HCT116 (cell line): ENCODE measurements around the gene DUSP16. TPM values are rescaled to one million over a fixed set of nuclear protein-coding genes. Genes with fewer than 3 reads are reported as not detected.
"Not testable (repeated sequence)": the region's sequence is repeated elsewhere in the genome, so short reads cannot be mapped to it uniquely, and the experiment has no call there.

Experiments
- ATAC-seq: fragments of 200-7000 bp; cut with Tn5 transposase; 2 replicates; pipeline ENCODE4 v1.9.1; 2020; ENCODE audit warnings: mild to moderate bottlenecking, moderate library complexity
- BruUV-seq: library from RNA; stranded (reverse); fragments of 400-500 nt; replicated peaks from 2 replicates; lab custom pipeline; 2021; lab: Mats Ljungman, UMichigan
- CTCF ChIA-PET: fragments of 300-600 bp; sonication (Branson Sonifier 250); formaldehyde crosslinking; loops from one replicate; lab custom pipeline; 2021; ENCODE audit warnings: antibody characterized with exemption; lab: Charles Lee
- POLR2A ChIA-PET: fragments of 300-600, 350-600 bp; sonication (Branson Sonifier 250); formaldehyde crosslinking; loops from one replicate; lab custom pipeline; 2021; ENCODE audit warnings: antibody characterized with exemption; lab: Charles Lee
- RAD21 ChIA-PET, 2 experiments: fragments of 300-600 bp; sonication (Branson Sonifier 250); formaldehyde crosslinking; loops; one replicate each; lab custom pipeline; 2023; ENCODE audit warnings: low total read pairs in 2 of 2; ENCODE audit not compliant: uncharacterized antibody in 2 of 2, unreplicated experiment in 2 of 2, low non-redundant PET in 1 of 2; lab: Charles Lee
- DNase-seq: peaks from one replicate; pipeline ENCODE4 v3.0.0-alpha.2; 2010; ENCODE audit warnings: low read depth, low spot score
- H2AFZ ChIP-seq: fragments of 200-600 bp; shearing (Covaris generic), sonication (generic); 2 replicates; pipeline ENCODE4 v1.6.1; 2017; ENCODE audit warnings: low read depth, mixed run types, mixed read lengths, antibody characterized with exemption, low read length; ENCODE audit not compliant: poor library complexity, severe bottlenecking
- H3K27ac ChIP-seq: 2 replicates; pipeline ENCODE4 v1.5.1; 2012; ENCODE audit warnings: low read depth, low read length
- H3K27me3 ChIP-seq: fragments of 200-600 bp; sonication (generic); 2 replicates; pipeline ENCODE4 v1.6.1; 2016; ENCODE audit warnings: mixed run types, low read length, mixed read lengths; ENCODE audit not compliant: insufficient read depth
- H3K36me3 ChIP-seq, 2 experiments: fragments of 200-500 bp in 1 of 2; fragments of 200-600 bp in 1 of 2; sonication (Bioruptor generic) in 1 of 2; sonication (generic) in 1 of 2; 2 replicates each; pipeline versions ENCODE4 v1.5.1 to v1.6.1; 2014 to 2016; ENCODE audit warnings: low read length in 2 of 2, inconsistent platforms in 1 of 2, mixed read lengths in 1 of 2, mixed run types in 1 of 2; ENCODE audit not compliant: insufficient read depth in 2 of 2, control insufficient read depth in 1 of 2
- H3K4me1 ChIP-seq, 2 experiments: fragments of 200-600 bp in 1 of 2; sonication (generic) in 1 of 2; 2 replicates each; pipeline versions ENCODE4 v1.5.1 to v1.6.1; 2012 to 2017; ENCODE audit warnings: low read length in 2 of 2, inconsistent platforms in 1 of 2, mild to moderate bottlenecking in 1 of 2, mixed read lengths in 1 of 2, mixed run types in 1 of 2, moderate library complexity in 1 of 2; ENCODE audit not compliant: insufficient read depth in 2 of 2, control insufficient read depth in 1 of 2
- H3K4me2 ChIP-seq: fragments of 200-600 bp; sonication (generic); 2 replicates; pipeline ENCODE4 v1.6.1; 2017; ENCODE audit warnings: mixed run types, low read length, mixed read lengths
- H3K4me3 ChIP-seq, 2 experiments: fragments of 200-600 bp in 1 of 2; sonication (generic) in 1 of 2; replicated peaks in 1 of 2; 2 replicates each; pipeline ENCODE4 v1.5.1; 2011 to 2016; ENCODE audit warnings: low read length in 2 of 2, control low read depth in 1 of 2, low read depth in 1 of 2, mild to moderate bottlenecking in 1 of 2, mixed read lengths in 1 of 2, mixed run types in 1 of 2
- H3K79me2 ChIP-seq: fragments of 200-600 bp; sonication (generic); 2 replicates; pipeline ENCODE4 v1.6.1; 2017; ENCODE audit warnings: mild to moderate bottlenecking, mixed run types, low read length, moderate library complexity, mixed read lengths; ENCODE audit not compliant: insufficient read depth
- H3K9ac ChIP-seq: fragments of 200-600 bp; sonication (generic); 2 replicates; pipeline ENCODE4 v1.6.1; 2016; ENCODE audit warnings: low read length, mixed read lengths
- H3K9me2 ChIP-seq: fragments of 200-600 bp; sonication (generic), shearing (Covaris generic); 2 replicates; pipeline ENCODE4 v1.6.1; 2017; ENCODE audit warnings: mixed run types, mild to moderate bottlenecking, moderate library complexity; ENCODE audit not compliant: insufficient read depth
- H3K9me3 ChIP-seq, 2 experiments: fragments of 200-500 bp in 1 of 2; fragments of 200-600 bp in 1 of 2; sonication (Bioruptor generic) in 1 of 2; sonication (generic) in 1 of 2; 2 replicates each; pipeline ENCODE4 v1.6.1; 2014 to 2017; ENCODE audit warnings: low read length in 2 of 2, mixed read lengths in 2 of 2, inconsistent platforms in 1 of 2, low read depth in 1 of 2, mild to moderate bottlenecking in 1 of 2, mixed run types in 1 of 2, moderate library complexity in 1 of 2; ENCODE audit not compliant: control insufficient read depth in 1 of 2, insufficient read depth in 1 of 2
- H4K20me1 ChIP-seq: fragments of 200-600 bp; sonication (generic), shearing (Covaris generic); 2 replicates; pipeline ENCODE4 v1.6.1; 2017; ENCODE audit warnings: mixed run types, mild to moderate bottlenecking, moderate library complexity; ENCODE audit not compliant: insufficient read depth
- ELF1 ChIP-seq: IDR thresholded peaks from 2 replicates; pipeline ENCODE4 v1.6.1; 2012; ENCODE audit warnings: low read depth, borderline replicate concordance
- EZH2 ChIP-seq: fragments of 200-600 bp; sonication (generic); IDR thresholded peaks from 2 replicates; pipeline ENCODE4 v1.6.1; 2017; ENCODE audit warnings: antibody characterized with exemption, mixed run types
- POLR2A ChIP-seq: IDR thresholded peaks from 2 replicates; pipeline ENCODE4 v1.7.0; 2011; ENCODE audit warnings: borderline replicate concordance; ENCODE audit not compliant: insufficient read depth, insufficient read length; ENCODE audit errors: extremely low read depth
- SRF ChIP-seq: IDR thresholded peaks from 2 replicates; pipeline ENCODE4 v1.6.1; 2012; ENCODE audit warnings: low read depth
- ZFX ChIP-seq: fragments of 450-650 bp; IDR thresholded peaks from 2 replicates; pipeline ENCODE4 v1.6.1; 2017
- ZNF274 ChIP-seq: fragments of 200-500 bp; sonication (Bioruptor generic); IDR thresholded peaks from 2 replicates; pipeline ENCODE4 v1.6.1; 2014; ENCODE audit warnings: mild to moderate bottlenecking, low read depth, low read length, inconsistent platforms
- intact Hi-C: fragments of 100-400 bp; cut with micrococcal nuclease; formaldehyde crosslinking; loops from 2 replicates; pipeline ENCODE4 v1.10.0; 2022
- total RNA-seq: library from RNA; stranded (reverse); gene quantifications from one replicate; pipeline ENCODE4 v1.2.1, GENCODE V29; 2021; ENCODE audit not compliant: unreplicated experiment
- TF ChIP-seq, protein P1 (sequence below): IDR thresholded peaks from 2 replicates; pipeline ENCODE4 v1.6.1; 2012; ENCODE audit warnings: low read depth
- TF ChIP-seq, protein P2 (sequence below): IDR thresholded peaks from 2 replicates; pipeline ENCODE4 v1.6.1; 2012

The DUSP16 gene
- total RNA-seq, 1 experiment from 2014 or later = 13.4 TPM

DNA sequence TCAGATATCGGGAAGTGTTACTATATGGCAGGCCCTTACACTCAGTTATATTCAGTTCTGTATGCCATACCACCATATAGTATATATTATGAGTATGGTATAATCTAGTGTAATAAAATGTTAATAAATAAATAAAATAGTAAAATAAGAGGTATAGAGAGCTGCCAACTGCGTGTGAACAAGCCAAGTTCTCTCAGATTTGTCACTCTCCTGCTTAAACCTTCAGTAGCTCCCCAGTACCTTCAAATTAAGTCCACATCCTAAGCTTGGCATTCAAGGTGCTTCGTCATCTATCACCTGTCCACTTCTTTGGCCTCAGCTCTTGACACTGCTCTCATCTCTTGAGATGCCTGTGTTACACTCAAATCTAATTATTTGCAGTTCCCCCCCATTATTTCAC is 36.2 kb upstream of the DUSP16 start:
- Histone ChIP-seq H3K36me3 (no peaks in the 10 kb centered on the region), H3K9me3 (no peaks in the 10 kb centered on the region), H3K4me2 (no peak overlapping the region), H3K9ac (no peak overlapping the region), H3K79me2 (no peaks in the 10 kb centered on the region), H2AFZ (no peak overlapping the region), H3K4me1 (no peaks in the 10 kb centered on the region), H3K27me3 (no peaks in the 10 kb centered on the region), H4K20me1 (no peaks in the 10 kb centered on the region), H3K27ac (no peak overlapping the region), H3K4me3 (no peak overlapping the region), H3K9me2 (no peaks in the 10 kb centered on the region)
- RAD21 ChIA-PET = no interaction called here
- POLR2A ChIA-PET = no interaction called here
- no peak for ATAC-seq
- BruUV-seq = no TSS peak
- intact Hi-C loops = no loop called here
- TF ChIP-seq SRF (no peak), POLR2A (no peak), ZNF274 (no peak), EZH2 (no peak), ZFX (no peak), ELF1 (no peak)
- TF ChIP-seq, protein P1, sequence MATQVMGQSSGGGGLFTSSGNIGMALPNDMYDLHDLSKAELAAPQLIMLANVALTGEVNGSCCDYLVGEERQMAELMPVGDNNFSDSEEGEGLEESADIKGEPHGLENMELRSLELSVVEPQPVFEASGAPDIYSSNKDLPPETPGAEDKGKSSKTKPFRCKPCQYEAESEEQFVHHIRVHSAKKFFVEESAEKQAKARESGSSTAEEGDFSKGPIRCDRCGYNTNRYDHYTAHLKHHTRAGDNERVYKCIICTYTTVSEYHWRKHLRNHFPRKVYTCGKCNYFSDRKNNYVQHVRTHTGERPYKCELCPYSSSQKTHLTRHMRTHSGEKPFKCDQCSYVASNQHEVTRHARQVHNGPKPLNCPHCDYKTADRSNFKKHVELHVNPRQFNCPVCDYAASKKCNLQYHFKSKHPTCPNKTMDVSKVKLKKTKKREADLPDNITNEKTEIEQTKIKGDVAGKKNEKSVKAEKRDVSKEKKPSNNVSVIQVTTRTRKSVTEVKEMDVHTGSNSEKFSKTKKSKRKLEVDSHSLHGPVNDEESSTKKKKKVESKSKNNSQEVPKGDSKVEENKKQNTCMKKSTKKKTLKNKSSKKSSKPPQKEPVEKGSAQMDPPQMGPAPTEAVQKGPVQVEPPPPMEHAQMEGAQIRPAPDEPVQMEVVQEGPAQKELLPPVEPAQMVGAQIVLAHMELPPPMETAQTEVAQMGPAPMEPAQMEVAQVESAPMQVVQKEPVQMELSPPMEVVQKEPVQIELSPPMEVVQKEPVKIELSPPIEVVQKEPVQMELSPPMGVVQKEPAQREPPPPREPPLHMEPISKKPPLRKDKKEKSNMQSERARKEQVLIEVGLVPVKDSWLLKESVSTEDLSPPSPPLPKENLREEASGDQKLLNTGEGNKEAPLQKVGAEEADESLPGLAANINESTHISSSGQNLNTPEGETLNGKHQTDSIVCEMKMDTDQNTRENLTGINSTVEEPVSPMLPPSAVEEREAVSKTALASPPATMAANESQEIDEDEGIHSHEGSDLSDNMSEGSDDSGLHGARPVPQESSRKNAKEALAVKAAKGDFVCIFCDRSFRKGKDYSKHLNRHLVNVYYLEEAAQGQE = no peak
- TF ChIP-seq, protein P2, sequence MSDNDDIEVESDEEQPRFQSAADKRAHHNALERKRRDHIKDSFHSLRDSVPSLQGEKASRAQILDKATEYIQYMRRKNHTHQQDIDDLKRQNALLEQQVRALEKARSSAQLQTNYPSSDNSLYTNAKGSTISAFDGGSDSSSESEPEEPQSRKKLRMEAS = no peak
- DNase-seq = no peak
- CTCF ChIA-PET = no interaction called here

DNA sequence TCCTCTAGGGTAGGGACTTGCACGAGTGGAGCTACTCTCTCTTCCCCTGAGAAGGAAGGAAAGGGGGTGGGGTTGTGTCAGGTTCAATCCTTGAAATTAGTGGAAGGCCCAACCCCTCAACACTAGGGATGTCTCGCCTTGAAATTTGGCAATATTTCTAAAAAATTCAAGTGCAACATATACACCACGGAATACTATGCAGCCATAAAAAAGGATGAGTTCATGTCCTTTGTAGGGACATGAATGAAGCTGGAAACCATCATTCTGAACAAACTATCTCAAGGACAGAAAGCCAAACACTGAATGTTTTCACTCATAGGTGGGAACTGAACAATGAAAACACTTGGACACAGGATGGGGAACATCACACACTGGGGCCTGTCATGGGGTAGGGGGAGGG is 33.9 kb upstream of the DUSP16 start:
- H3K27ac ChIP-seq, H2AFZ ChIP-seq, H3K27me3 ChIP-seq, H3K9me2 ChIP-seq, BruUV-seq, H3K36me3 ChIP-seq, RAD21 ChIA-PET, H3K79me2 ChIP-seq, H3K9me3 ChIP-seq, H3K4me3 ChIP-seq, H3K9ac ChIP-seq, POLR2A ChIA-PET, CTCF ChIA-PET, H3K4me1 ChIP-seq, ATAC-seq, H3K4me2 ChIP-seq, DNase-seq, H4K20me1 ChIP-seq, intact Hi-C loops: not testable (repeated sequence)

DNA sequence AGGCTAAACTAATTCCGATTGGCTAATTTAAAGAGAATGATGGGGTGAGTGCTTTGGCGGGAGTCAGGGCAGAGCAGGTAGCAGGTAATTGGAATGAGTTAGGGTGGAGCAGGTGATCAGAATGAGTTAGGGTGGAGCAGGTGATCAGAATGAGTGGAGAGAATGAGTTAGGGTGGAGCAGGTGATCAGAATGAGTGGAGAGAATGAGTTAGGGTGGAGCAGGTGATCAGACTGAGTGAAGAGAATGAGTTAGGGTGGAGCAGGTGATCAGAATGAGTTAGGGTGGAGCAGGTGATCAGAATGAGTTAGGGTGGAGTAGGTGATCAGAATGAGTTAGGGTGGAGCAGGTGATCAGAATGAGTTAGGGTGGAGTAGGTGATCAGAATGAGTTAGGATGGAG is 33.3 kb upstream of the DUSP16 start:
- H4K20me1 ChIP-seq, H3K4me2 ChIP-seq, DNase-seq, H3K4me1 ChIP-seq, H3K79me2 ChIP-seq, BruUV-seq, intact Hi-C loops, H3K27ac ChIP-seq, POLR2A ChIA-PET, H3K9ac ChIP-seq, RAD21 ChIA-PET, CTCF ChIA-PET, H3K36me3 ChIP-seq, ATAC-seq, H2AFZ ChIP-seq, H3K27me3 ChIP-seq, H3K9me2 ChIP-seq, H3K4me3 ChIP-seq, H3K9me3 ChIP-seq: not testable (repeated sequence)
